Hepatocyte (in vitro differentiated cells): ENCODE results near the gene ZNF804A.

Experiments
- CTCF ChIP-seq: fragments of 200-600 bp; sonication (generic); IDR thresholded peaks from 2 replicates; pipeline ENCODE4 v1.5.1; 2016; ENCODE audit warnings: antibody characterized with exemption, mild to moderate bottlenecking; ENCODE audit not compliant: poor library complexity
- EZH2 ChIP-seq: fragments of 200-600 bp; sonication (generic); IDR thresholded peaks from 2 replicates; pipeline ENCODE4 v1.6.1; 2016; ENCODE audit warnings: antibody characterized with exemption, mild to moderate bottlenecking, borderline replicate concordance

GRCh38 chr2:184729581-184729980 lies 131.3 kb downstream of the ZNF804A start:
- TF ChIP-seq CTCF (no peak), EZH2 (no peak)
